NCI-H82 (cell line): Measurements from ENCODE around the gene CCM2.

Source experiments
- DNase-seq: peaks from one replicate; lab custom pipeline; 2025; lab: John Stamatoyannopoulos, UW

The CCM2 gene

DNA sequence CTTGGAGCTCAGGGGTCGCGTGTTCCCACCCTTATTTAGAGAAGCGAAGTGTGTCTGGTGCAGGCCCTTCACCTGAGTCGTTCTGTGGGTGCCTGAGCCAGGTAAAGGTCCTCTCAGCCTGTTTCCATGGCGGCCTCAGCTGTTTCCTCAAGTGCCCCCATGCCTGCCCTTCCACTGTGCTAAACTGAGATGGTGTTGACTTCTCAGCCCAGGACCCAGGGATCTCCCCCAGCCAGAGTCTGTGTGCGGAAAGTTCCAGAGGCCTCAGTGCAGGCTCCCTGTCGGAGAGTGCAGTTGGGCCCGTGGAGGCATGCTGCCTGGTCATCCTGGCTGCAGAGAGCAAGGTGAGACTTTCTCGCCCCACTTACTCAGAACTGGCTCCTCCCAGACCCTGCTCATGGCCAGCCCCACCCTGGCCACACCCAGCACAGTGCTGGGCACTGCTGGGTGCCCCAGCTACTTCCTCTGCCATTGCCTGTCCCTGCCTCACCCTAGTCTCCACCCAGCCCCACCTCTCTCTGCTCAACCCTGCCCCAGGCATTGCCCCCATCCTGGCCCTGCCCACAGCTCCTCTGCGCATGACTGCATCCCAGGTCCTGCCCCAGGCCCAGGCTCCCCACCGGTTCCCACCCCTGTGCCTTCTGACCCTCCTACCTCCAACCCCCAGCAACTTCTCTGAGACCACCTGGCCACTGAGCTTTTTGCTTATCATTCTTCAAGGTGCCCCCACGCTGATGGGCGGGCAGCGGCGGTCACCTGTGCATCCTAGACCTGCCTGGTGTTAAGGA is 68.4 kb downstream of the CCM2 start:
- no peak for DNase-seq

DNA sequence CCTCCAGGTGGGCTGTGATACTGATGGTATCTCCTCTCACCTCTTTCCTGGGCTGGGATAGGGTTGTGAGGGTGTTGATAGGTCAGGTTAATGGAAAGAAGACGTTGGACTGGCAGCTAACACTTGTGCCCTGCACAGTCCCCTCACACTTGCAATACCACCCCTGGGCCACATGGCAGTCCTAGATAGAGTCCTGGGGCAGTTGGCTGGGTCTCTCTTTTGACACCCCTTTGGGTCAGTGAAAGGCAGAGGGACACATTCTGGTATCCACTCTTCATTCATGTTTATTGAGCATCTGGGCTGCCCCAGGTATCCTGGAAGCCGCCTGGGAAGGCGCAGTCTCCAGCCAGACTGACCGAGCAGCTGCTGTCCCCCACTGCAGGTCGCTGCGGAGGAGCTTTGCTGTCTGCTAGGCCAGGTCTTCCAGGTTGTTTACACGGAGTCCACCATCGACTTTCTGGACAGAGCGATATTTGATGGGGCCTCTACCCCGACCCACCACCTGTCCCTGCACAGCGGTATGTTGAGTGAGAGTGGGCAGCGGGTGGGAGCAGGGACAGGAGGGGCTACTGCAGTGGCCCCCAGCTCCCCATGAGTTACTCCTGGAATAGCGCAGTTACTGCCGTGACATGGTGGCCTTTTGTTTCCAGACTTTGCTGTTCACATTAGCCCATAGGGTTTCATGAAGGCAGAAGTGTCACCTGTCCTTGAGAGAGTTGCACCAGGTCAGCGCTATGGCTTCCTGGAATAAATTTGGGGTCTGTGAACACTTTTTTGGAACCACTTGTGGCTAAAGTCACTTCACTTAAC is 69.6 kb downstream of the CCM2 start:
- no peak for DNase-seq

DNA sequence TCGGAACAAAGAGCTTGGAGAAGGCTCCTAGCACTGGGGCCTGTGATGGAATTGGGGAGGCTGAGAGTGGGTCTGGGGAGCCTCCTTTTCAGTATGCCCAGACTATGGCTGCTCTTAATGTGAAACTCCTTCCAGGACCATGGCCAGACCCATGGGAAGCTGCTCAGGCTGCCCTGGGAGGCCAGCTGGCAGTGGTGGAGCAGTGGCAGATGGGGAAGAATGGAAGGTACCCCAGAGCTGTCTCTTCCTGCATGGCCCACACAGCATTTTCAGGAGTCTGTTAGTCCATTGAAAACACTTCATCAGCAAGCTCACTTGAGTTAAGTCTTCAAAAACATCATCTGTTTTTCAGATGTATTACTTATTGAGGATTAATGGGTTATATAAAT is 70.2 kb downstream of the CCM2 start:
- DNase-seq, result no peak

DNA sequence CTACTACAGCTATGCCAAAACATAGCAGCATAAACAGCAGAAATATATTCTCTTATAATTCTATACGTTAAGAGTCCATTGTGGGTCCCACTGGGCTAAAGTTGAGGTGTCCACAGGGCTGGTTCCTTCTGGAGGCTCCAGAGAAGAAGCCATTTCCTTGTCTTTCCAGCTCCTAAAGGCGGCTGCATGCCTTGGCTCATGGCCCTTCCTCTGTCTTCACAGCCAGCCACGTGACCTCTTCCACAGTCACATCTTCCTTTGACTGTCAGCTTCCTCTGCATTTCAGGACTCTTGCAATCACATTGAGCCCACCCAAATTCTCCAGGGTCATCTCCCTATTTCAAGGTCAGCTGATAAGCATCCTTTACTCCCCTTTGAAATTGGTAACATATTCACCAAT is 71.5 kb downstream of the CCM2 start:
- no peak for DNase-seq

GRCh38 chr7:45072131-45073030 is 72.4 kb downstream of the CCM2 start:
- DNase-seq, result no peak

- no peak for DNase-seq
Observed at GRCh38 chr7:45073031-45073785, 73.2 kb downstream of the CCM2 start.

DNA sequence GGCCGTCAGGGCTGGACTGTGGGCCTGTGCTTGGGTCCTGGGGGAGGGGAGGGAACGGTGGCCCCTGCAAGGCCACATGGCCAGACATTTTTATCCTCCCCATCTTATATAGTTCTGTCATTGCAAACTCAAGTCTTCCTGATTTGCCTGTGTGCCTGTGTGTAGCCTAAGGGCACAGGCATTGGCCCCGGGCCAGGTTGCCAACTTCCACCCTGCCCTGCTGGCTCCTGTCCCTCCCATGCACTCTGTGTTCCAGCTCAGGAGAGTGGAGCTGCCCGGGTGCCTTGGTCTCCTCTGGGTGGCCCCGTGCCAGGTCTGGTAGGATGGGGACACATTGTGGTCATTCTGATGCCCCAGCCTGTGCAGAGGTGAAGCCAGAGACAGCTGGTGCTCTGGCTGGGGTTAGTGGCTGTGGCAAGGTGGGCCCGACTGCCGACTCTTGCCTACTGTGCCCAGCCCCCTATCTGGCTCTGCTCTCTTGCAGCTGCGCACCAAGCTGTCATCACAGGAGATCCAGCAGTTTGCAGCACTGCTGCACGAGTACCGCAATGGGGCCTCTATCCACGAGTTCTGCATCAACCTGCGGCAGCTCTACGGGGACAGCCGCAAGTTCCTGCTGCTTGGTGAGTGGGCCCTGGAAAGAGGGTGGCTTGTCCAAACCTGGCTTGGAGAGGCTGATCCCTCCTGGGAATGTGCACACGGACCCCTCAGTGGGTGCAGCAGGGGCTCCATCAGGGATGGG is 74.0 kb downstream of the CCM2 start:
- DNase-seq, result no peak

GRCh38 chr7:45074528-45075354 is 74.7 kb downstream of the CCM2 start:
- DNase-seq, result no peak

DNA sequence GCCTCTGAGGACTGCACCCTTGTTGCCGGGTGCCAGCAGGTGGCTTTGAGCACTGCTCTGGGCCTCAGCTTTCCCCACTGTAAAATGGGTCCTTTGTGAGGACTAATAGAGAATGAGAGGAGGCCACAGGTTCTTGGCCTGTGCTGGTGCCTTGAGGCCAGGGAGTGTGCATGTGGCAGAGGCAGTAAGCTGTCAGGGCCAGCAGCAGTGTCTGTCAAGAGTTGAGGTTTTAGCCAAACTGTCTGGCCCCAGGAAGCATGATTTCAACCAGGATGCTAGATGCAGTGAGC is 75.3 kb downstream of the CCM2 start:
- no peak for DNase-seq

- no peak for DNase-seq
Observed at GRCh38 chr7:45075871-45076796, 76.1 kb downstream of the CCM2 start.

DNA sequence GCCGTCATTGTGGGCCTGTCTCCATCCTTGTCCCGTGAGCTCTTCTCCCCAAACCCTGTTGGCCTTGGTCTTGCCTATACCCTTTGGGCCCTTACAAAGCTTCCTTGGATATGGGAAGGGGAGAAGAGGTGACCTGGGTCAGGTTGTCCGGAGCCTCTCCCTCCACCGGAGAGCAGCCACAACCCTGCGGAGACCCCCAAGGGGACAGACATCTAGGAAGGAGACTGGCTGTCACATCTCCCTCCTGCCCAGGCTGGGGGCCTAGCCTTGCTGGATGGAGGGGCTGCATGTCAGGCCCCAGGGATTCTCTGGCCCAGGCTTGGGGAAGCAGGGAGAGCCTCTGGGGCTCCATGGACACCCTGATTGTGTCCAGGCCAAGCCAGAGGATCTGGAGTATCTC is 76.9 kb downstream of the CCM2 start:
- DNase-seq, result no peak

GRCh38 chr7:45077579-45077978 is 77.6 kb downstream of the CCM2 start:
- DNase-seq, result no peak

DNA sequence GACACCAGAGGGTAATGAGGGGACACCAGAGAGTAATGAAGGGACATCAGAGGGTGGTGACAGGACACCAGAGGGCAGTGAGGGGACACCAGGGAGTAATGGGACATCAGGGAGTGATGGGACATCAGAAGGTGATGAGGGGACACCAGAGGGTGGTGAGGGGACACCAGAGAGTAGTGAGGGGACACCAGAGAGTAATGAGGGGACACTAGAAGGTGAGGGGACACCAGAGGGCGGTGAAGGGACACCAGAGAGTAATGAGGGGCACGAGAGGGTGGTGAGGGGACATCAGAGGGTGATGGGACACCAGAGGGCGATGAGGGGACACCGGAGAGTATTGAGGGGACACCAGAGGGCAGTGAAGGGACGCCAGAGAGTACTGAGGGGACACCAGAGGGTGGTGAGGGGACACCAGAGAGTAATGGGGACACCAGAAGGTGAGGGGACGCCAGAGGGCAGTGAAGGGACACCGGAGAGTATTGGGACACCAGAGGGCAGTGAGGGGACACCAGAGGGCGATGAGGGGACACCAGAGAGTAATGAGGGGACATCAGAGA is 78.2 kb downstream of the CCM2 start:
- no peak for DNase-seq

DNA sequence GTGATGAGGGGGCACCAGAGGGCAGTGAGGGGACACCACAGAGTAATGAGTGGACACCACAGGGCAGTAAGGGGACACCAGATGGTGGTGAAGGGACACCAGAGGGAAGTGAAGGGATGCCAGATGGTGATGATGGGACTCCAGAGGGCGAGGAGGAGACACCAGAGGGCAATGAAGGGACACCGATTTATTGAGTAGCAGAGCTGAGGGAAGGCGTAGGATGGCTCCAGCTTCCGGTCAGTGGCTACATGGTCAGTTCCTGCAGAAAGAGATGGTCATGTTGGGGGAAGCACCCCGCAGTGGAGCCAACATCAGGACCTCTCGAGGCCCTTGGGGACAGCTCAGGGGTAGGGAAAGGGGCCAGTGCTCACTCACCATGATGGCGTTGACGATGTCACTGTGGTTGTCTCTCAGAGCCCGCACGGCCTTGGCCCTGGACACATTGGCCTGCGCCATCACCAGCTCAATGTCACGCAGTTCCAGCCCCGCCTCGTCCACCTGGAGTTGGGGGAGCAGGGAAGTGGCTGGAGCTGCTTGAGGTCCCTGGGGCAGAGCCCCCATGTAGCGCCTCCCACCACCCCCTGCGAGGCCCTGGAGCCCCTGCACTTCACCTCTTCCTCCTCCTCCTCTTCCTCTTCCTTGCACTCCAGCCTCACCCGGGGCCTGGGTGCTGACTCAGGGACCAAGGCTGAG is 80.4 kb downstream of the CCM2 start:
- DNase-seq, result peak; percentile 8

DNA sequence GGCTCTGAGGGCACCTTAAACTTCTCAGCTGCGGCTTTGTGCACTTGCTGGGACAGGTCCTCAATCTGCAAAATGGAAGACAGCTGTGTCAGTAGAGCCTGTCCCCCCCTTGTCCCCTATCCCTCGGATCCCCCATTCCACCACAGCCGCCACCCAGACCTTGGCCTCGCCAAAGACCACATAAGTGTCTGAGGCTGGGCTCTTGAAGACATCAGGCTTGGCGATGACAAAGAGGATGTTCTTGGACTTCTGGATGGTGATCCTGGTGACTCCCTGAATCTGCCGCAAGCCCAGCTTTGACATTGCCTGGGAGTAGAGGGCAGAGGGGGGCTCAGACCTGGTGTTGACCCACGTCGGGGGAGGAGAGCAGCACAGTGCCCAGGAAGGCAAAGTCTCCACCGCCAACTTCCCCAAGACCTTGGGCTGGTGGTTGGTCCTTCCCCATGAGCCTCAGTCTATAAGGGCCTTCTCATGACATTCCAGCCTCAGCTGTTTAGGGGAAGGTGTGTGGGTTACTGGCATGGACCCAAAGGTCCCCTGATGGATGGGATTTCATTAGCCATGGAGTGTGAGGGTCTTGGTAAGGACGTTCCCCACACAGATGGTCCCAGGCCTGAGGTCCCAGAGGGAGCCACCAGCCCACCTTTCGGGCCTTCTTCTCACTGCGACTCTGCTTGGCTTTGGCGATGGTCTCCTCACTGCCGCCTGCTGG is 81.1 kb downstream of the CCM2 start:
- no peak for DNase-seq

DNA sequence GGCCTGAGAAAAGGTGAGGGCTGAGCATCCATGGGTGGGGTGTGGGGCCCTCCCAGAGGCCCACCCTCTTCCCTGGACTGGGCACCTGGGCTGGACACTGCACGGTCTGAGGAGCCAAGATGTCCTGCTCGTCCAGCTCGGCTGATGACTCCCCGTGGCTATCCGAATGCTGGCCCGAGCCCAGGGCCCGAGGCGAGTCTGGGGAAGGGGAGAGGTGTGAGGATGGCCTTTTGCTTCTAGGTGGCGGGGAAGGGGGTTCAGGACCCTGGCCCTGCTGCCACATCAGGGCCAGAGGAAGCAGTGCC is 81.6 kb downstream of the CCM2 start:
- DNase-seq, result no peak

- no peak for DNase-seq
Observed at GRCh38 chr7:45082031-45082830, 82.2 kb downstream of the CCM2 start.
